CD4-positive, alpha-beta T cell treated with Interleukin-6 for 4 hours (primary cell): ENCODE results near the gene TMEM130.

Experiments used
- DNase-seq: peaks from one replicate; pipeline ENCODE4 v3.0.0-alpha.2; 2020; ENCODE audit warnings: mixed read lengths

The TMEM130 gene

GRCh38 chr7:98805956-98806838, 63.6 kb downstream of the TMEM130 start:
- DNase-seq: no peak

- DNase-seq: no peak
Observed at GRCh38 chr7:98802781-98803110, 67.1 kb downstream of the TMEM130 start.

GRCh38 chr7:98802088-98802780, 67.6 kb downstream of the TMEM130 start:
- DNase-seq: no peak

GRCh38 chr7:98800996-98801395, 68.8 kb downstream of the TMEM130 start:
- no peak for DNase-seq

GRCh38 chr7:98797150-98797549, 72.7 kb downstream of the TMEM130 start:
- DNase-seq: no peak
